Sigmoid colon (tissue), 4 donors: Measurements from ENCODE around the gene EXOSC10.

Experiments
- EP300 ChIP-seq, 4 donors: sonication (generic); formaldehyde crosslinking; IDR thresholded peaks; one replicate each; pipeline ENCODE4 v1.6.1; 2017; ENCODE audit warnings: antibody characterized with exemption in 4 of 4
- POLR2A ChIP-seq, 2 donors: fragments of 450-650 bp; IDR thresholded peaks; one replicate each; pipeline ENCODE4 v1.6.1; 2016; ENCODE audit warnings: antibody characterized with exemption in 2 of 2, mild to moderate bottlenecking in 2 of 2, moderate library complexity in 2 of 2
- POLR2AphosphoS5 ChIP-seq, 4 donors: sonication (generic); formaldehyde crosslinking; IDR thresholded peaks; one replicate each; pipeline ENCODE4 v1.6.1; 2017; ENCODE audit warnings: antibody characterized with exemption in 4 of 4
- TF ChIP-seq, protein P1 (sequence below), 4 experiments: fragments of 450-650 bp in 3 of 4; fragments of 200-600 bp in 1 of 4; IDR thresholded peaks; one replicate each; pipeline ENCODE4 v1.5.1; 2016 to 2019; ENCODE audit warnings: antibody characterized with exemption in 4 of 4, mild to moderate bottlenecking in 3 of 4, moderate library complexity in 2 of 4

DNA sequence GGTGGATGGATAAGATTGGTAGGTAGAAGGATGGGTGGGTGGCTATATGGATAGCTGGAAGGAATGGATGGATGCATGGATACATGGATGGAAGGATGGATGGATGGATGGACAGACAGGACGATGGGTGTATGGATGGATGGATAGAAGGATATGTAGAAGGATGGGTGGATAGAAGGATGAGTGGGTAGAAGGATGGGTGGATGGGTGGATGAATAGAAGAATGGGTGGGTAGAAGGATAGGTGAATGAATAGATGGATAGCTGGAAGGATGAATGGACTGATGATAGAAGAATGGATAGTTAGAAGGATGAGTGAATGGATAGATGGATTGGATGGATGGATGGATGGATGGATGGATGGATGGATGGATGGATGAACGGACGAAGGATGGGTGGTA is 57.6 kb downstream of the EXOSC10 start:
- TF ChIP-seq, protein P1, sequence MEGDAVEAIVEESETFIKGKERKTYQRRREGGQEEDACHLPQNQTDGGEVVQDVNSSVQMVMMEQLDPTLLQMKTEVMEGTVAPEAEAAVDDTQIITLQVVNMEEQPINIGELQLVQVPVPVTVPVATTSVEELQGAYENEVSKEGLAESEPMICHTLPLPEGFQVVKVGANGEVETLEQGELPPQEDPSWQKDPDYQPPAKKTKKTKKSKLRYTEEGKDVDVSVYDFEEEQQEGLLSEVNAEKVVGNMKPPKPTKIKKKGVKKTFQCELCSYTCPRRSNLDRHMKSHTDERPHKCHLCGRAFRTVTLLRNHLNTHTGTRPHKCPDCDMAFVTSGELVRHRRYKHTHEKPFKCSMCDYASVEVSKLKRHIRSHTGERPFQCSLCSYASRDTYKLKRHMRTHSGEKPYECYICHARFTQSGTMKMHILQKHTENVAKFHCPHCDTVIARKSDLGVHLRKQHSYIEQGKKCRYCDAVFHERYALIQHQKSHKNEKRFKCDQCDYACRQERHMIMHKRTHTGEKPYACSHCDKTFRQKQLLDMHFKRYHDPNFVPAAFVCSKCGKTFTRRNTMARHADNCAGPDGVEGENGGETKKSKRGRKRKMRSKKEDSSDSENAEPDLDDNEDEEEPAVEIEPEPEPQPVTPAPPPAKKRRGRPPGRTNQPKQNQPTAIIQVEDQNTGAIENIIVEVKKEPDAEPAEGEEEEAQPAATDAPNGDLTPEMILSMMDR (IDR thresholded peaks at IDR 0.05), result no peak
- TF ChIP-seq POLR2AphosphoS5 (IDR thresholded peaks at IDR 0.05) (no peak), POLR2A (IDR thresholded peaks at IDR 0.05) (no peak), EP300 (IDR thresholded peaks at IDR 0.05) (no peak)
